Hematopoietic multipotent progenitor cell (in vitro differentiated cells): ENCODE results near the gene SLC6A9. TPM values are rescaled to one million over a fixed set of nuclear protein-coding genes. Genes with fewer than 3 reads are reported as not detected.

Experiments used
- DNase-seq, 3 donors: peaks; one replicate each; pipeline ENCODE4 v3.0.0-alpha.2; 2011 to 2015; ENCODE audit warnings: low read depth in 2 of 3, low spot score in 2 of 3
- total RNA-seq: library from RNA; depleted of rRNA; stranded (reverse); fragments of >200 nt; gene quantifications from one replicate; pipeline ENCODE4 v1.2.3, GENCODE V29; 2012

Gene SLC6A9
- total RNA-seq, 1 donor, result 0.81 TPM

DNA sequence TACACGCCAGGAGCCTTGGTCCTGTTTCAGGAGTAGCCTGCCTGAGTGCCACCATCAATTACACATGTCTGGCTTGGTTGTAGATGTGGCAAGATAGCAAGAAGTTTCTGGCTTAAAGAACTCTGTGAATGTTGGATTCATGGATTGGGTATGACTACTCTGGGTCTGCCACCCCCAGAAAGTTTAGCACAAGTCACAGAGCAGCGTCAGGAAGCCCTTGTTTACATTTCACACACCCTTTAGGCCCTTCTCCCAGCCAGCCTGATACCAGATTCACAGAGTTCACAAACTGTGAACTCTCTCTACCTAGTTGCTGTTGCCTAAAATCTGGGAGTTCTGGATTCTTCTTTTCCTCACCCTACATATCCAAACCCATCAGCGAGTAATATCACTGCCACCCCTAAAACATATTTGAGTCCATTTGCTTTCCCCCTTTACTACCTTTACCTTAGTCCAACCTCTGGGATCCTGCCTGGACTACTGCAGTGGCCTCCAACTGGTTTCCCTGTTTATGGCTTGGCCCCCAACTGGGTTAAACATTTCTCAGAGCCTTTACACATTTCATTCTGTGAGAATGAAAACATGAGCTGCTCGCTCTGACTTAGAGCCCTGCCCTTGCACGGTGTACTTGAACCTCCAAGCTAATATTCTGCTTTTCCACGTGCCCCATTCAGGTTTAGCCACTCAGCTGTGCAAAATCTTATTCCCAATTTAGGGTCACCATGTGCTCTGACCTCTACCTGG, 43.9 kb downstream of the SLC6A9 start:
- DNase-seq, result no peak

DNA sequence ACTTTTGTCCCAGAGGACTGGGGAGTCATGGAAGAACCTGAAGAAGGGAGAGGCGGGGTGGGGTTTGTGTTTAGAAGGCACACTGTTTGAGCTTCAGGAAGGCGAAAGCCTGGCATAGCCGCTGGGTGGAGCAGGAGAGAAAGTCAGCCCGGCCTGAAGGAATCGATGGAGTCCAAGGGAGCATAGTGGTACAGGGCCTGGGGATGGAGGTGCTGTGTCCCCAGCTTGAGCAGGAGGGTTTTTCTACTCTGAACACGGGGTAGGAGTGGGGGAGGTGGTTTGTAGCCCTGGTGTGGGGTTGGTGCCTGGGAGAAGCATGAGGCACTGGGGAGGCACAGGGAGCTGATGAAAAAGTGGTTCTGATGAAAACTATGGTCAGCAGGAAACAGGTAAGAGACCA, 44.5 kb downstream of the SLC6A9 start:
- no peak for DNase-seq

DNA sequence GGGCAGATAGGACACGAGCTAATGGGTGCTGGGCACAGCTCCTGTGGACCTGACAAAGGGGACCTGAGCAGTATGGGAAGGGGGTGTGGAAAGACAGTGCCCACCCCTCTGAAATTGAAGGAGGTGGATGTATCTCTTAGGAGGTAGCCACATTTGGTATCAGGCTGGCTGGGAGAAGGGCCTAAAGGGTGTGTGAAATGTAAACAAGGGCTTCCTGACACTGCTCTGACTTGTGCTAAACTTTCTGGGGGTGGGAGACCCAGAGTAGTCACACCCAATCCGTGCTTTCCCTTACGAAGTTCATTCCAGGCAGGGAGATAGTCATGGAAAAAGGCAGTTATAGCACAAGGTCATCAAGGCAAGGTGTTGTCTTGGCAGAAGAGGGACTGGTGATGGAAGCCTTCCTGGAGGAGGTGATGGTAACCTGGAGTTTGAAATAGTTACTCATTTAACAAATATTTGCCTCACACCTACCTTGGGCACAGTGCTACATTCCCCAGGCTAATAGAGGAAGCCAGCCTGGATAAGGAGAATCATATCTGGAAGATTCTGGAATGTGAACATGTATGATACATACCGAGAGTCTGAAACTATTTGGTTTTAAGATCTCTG, 45.2 kb downstream of the SLC6A9 start:
- no peak for DNase-seq

DNA sequence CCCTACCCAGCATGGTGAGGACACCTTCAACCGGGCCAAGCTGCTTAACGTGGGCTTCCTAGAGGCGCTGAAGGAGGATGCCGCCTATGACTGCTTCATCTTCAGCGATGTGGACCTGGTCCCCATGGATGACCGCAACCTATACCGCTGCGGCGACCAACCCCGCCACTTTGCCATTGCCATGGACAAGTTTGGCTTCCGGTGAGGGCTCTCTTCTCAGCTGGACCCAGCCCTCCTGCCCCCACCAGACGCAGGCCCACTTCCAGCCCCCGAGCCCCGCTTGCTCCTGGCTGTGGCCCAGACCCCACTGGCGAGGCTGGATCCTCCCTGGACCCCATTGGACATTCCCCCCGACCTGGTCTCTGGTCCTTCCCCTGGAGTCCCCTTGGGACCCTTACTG, 46.4 kb downstream of the SLC6A9 start:
- no peak for DNase-seq

DNA sequence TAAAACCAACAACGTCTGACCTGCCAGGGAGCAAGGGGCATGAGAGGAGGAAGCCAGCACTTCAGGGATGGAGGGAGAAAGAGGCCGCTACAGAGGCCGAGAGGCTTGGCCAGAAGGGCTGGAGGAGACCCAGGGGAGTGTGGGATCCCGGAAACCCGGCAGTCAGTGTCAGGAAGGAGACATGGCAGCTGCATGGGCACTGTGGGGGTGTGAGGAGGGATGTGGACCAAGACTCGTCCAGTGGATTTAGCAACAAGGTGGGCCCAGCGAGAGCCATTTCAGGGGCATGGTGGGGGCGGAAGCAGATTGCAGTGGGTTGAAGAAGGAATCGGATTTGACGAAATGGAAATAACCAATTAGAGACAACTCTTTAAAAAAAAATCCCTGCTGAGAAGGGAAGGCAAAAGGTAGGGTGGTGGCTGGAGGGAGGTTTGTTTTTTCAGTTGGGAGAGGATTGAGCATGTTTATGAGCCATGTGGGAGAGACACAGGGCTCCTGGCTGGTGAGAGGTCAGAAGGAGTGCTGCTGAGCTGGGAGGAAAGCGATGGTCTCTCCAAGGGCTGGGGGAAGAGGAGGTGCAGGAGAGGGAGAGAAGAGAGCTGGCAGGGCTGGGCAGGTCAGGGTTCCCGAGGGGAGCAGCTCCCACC, 47.9 kb downstream of the SLC6A9 start:
- DNase-seq, result no peak

DNA sequence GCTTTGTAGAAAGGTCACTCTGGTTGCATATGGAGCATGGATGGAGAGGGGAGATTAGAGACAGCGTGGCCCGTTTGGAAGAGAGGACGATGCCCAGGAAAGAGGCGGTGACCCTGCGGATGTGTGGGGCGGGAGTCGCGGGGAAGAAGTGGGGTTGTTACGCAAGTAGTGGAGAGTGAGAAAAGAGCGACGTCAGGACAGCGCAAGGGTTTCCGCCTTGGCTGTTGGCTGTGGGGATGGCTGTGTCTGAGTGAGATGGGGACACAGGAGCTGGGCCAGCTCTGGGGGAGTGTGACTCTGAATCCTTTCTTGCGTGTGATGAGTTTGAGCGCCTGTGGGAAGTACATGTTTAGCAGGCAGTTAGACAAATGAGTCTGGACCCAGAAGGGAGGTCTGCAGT, 48.5 kb downstream of the SLC6A9 start:
- no peak for DNase-seq

DNA sequence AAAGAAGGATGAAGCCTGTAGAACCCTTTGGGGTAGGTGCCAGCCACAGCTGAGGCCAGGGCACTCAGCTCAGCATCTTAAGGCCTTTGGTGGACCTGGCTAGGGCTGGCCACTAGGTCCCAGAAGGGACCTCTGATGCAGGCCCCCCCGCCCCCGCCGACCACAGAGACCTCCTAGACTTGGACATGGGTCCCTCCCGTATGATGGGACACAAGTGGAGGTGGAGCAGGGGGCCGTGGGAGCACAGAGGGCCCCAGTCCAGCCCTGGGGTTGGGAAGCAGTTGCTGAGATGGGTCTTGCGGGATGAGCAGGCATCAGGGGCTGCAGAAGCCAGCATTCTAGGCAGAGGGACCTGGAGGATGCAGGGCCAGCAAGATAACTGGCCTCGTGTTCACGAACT, 49.0 kb downstream of the SLC6A9 start:
- DNase-seq, result no peak

DNA sequence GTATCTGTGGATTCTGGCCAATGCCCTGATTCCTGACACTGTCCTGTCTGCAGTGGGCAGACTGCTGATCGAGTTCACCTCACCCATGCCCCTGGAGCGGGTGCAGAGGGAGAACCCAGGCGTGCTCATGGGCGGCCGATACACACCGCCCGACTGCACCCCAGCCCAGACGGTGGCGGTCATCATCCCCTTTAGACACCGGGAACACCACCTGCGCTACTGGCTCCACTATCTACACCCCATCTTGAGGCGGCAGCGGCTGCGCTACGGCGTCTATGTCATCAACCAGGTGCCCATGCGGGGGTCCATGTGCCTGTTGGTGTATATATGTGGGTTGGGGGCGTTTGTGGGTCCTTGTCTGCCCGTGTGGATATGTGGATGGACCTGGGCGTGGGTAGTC, 49.6 kb downstream of the SLC6A9 start:
- no peak for DNase-seq

DNA sequence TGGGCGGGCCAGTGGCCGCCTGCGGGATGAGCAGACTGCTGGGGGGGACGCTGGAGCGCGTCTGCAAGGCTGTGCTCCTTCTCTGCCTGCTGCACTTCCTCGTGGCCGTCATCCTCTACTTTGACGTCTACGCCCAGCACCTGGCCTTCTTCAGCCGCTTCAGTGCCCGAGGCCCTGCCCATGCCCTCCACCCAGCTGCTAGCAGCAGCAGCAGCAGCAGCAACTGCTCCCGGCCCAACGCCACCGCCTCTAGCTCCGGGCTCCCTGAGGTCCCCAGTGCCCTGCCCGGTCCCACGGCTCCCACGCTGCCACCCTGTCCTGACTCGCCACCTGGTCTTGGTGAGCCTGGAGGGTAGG, 50.1 kb downstream of the SLC6A9 start:
- DNase-seq, result no peak

DNA sequence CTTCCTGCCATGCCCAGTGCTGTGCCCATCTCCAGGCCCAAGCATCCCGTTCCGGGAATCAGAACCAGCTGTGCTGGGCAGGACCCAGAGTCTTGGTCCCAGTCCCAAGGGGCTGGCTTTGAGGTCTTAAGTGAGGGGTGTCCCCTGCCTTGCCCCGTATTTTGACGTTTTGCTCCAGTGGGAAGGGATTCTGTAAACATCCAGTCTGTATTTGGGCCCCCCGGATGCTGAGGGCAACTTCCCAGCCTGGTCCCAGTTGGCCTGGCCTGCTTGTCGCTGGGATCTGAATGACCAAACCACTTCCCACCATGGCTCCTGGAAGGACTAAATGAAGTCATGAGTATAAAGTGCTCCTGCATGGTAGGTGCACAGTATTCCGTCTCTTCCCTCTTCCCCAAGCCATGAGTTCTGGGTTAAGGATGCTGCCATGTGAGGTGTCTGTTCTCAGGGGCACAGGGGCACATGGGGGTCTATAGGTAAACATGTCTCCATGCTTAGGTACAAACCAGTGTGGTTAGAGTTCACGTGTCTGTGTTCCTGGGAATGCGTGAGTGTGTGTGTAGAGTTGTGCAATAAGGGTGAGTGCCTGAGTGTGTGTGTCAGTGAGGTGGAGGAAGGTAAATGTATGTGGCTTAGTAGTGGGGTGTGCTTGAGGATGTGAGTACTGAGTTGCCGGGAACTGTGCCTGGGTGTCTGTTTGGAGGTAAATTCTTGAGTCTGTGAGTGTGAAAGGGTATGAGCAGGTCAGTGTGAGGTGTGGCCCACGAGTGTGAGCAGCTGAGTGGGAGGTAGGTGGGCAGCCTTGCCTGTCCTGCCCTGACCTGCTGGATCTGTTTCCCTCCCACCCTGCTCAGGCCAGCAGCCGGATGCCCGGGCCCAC, 50.8 kb downstream of the SLC6A9 start:
- DNase-seq, result no peak

DNA sequence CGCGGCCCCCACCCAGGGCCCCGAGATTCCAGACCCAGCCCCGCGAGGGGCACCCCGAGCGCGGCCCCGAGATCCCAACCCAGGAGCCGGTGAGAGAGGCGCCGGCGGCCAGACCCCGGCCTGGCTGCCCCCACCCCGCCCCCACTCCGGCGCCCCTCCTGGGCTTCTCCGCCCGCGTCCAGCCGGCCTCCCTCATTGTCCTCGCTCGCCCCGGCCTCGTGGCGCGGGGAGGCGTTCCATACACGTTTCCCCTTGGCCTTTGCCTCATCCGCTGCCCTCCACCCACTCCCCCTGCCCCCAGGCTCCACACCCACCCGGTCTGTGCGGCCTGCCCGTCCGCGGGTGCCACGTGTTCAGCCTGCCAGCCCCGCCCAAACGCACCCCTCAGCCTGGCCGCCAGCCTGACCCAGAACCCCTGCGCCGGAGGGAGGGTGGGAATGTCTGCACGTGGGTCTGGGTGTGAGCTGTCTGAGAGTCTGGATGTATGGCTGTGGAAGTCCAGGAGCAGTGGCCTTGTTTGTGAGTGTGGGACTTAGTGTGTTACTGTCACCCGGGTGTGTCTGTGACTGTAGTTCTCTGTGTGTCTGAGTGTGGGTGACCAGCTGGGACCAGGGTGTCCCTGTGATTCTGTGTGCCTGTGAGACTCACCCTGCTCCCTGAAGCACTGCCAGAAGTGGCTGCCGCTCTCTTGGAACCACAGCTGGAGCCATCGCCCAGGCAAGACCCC, 51.6 kb downstream of the SLC6A9 start:
- no peak for DNase-seq

DNA sequence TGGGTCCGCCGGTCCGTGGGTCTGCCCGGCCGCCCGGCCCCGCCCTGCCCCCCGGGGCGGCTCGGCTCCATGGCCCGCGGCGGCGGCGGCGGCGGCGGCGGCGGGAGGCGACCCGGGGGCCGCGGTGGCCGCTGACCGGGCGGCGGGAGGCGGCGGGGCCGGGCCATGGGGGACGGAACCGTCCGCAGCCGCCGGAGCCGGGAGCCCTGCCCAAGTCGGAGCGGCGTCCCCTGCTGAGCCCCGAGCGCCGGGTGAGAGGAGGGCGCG, 52.1 kb downstream of the SLC6A9 start:
- DNase-seq, result no peak

DNA sequence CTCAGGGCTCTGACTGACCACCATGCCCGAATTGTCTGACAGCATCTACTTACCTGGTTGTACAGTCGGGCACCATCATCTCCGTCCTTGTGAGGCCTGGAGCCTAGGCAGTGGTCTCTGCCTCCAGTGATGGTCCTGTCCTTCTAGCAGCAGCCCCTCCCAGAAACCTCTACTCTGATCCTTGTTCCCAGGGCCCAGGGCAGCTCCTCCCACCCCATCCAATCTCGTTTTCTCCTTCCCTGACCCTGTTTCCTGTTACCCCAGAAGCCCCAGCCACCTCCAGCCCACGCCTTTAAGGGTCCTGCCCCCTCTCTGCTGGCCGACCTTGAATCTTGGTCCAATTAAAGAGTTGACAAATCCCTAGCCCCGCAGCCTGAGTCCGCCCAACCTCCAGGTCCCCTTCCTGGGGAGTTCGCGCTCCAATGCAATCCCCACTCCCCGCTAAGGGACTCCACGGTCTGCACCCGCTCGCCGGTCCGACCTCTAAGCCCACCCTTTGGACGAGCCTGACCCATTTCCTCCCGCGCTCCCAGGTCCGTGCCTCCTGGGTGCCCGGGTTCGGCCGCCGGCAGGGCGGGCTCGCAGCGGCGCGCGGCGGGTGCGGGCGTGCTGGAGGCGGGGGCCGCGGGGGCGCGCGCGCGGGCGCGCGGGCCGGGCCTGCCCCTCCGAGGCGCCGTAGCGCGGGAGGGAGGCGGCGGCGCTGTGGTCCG, 52.6 kb downstream of the SLC6A9 start, which contains the start of gene B4GALT2:
Gene B4GALT2, plus strand, starts transcription at position 660 of the 710 bp plus-strand sequence. CDS start 1,951 bp downstream, outside the sequence.
- DNase-seq, result no peak

DNA sequence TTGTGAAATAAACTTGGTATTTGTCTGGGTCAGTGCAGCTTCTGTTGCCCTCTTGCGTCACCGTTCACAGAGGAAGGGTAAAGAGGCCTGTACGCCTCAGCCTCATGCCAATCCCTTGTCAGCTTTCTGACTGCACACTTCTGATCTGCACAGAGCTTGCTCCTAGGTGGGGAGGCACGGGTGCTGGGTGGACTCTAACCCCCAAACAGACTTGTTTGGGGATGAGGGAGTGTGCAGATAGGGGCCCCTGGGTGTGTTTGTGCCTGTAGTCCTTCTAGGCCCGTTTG, 53.1 kb downstream of the SLC6A9 start:
- no peak for DNase-seq

DNA sequence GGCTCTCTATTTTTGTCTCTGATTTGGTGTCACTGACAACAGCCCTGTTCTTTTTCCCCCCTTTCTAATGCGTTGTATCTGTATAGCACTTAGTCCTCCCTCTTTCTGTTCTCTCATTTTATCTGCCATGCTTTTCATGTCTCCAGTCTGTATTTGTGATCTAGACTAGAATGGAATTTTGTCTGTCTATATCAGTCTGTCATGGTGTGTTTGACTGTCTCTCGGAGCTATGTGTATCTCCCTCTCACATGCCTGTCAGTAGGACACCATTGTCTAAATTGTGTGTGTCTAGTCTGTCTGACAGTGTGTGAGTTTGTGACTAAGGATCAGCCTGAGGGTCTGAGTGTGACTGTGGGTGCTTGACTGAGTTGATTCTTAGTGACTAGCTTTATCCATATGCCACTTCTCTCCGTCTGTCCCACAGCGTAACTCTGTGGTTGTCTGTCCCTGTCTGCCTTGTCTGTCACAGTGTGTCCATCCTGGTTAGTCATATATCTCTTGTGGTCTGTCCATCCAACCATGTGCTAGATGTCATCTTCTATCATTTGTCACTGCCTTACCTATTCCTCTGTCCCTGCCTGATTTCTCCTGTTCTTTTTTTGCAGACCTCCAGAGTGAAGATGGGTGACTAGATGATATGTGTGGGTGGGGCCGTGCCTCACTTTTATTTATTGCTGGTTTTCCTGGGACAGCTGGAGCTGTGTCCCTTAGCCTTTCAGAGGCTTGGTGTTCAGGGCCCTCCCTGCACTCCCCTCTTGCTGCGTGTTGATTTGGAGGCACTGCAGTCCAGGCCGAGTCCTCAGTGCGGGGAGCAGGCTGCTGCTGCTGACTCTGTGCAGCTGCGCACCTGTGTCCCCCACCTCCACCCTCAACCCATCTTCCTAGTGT, 53.6 kb downstream of the SLC6A9 start:
- no peak for DNase-seq

DNA sequence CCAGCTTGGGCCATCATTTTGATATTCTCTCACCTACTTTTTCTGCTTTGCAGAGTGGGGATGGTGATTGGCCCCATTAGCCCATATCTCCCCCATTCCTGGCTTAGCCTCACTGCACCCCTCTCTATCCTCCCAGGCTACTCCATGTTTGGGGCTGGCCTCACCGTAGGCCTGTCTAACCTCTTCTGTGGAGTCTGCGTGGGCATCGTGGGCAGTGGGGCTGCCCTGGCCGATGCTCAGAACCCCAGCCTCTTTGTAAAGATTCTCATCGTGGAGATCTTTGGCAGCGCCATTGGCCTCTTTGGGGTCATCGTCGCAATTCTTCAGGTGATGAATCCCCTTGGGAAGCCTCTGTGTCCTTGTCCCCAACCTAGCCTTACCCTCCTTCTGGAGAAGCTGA, 54.4 kb downstream of the SLC6A9 start:
- no peak for DNase-seq

DNA sequence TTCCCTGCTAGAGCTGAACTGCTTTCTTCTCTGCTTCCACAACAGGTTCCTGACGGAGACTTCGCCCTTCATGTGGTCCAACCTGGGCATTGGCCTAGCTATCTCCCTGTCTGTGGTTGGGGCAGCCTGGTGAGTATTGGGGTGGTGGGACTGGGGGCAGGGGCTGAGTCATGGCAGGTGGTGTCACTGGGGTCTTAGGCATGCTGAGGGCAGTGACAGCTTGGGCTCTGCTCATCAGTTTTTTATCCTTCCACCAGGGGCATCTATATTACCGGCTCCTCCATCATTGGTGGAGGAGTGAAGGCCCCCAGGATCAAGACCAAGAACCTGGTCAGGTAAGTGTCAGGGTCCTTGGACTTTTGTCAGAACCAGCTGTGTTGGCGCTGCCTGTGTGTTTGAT, 55.2 kb downstream of the SLC6A9 start:
- DNase-seq, result no peak

DNA sequence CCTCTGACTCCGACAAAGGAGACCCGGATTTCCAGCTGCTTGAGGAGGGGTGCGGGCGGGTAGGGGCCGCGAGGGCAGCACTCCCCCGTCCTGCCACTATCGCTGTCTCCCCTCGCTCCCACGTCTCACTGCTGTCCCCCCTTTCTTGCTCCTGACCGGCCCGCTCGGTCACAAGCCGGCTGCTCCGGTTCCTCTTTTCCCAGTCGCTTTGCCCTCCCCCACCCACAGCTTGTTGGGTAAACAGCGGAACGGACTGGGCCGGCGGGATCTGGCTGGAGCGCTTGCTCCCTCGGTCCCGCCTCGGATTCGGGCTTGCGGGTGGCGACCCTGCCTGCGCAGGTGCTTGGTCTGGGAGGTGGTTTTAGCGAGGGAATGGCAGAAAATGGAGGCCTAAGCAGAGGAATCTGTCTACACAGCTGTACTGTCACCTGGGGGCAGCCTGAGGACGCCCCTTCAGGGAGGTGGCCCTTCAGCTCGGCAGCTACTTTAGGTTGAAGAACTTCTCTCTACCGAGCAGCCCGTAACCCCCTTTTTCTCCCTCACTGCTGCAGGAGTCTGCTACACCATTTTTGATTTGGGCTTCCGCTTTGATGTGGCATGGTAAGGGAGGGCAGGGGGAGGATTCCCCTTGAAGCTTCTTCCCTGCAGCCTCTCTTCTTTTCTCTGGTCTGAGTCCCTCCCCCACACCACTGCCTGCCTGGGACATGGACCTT, 55.9 kb downstream of the SLC6A9 start:
- peak in 2 of 3 donors; percentile 57 to 64 for DNase-seq
